Activated T-helper 1 cell treated with anti-CD3 and anti-CD28 coated beads, Interleukin-12 subunit alpha, Interleukin-12 subunit beta, Interleukin-2, Interleukin-4 antibody, amounts not matched to agents 30 ng/mL and 10 ng/mL and 1 ng/mL, durations not matched to agents 14 hours and 24 hours and 36 hours (primary cell): ENCODE measurements around the gene RPS6KL1. TPM values are rescaled to one million over a fixed set of nuclear protein-coding genes. Genes with fewer than 3 reads are reported as not detected.

Experiments
- DNase-seq: peaks from one replicate; pipeline ENCODE4 v3.0.0; 2021; ENCODE audit warnings: low spot score
- H3K27ac Mint-ChIP-seq: one replicate; pipeline ENCODE4 v1.8.0; 2021; ENCODE audit warnings: mild to moderate bottlenecking, mixed read lengths
- H3K27me3 Mint-ChIP-seq: one replicate; pipeline ENCODE4 v1.8.0; 2022; ENCODE audit warnings: mild to moderate bottlenecking, moderate library complexity, mixed read lengths; ENCODE audit not compliant: insufficient read depth
- H3K36me3 Mint-ChIP-seq: one replicate; pipeline ENCODE4 v1.8.0; 2021; ENCODE audit warnings: low read depth, mixed read lengths
- H3K4me1 Mint-ChIP-seq: one replicate; pipeline ENCODE4 v1.8.0; 2021; ENCODE audit warnings: low read depth, mixed read lengths
- H3K4me3 Mint-ChIP-seq: one replicate; pipeline ENCODE4 v1.8.0; 2021; ENCODE audit warnings: mild to moderate bottlenecking, moderate library complexity, mixed read lengths
- H3K9me3 Mint-ChIP-seq: one replicate; pipeline ENCODE4 v1.8.0; 2021; ENCODE audit warnings: mixed read lengths
- intact Hi-C: fragments of 100-400 bp; cut with micrococcal nuclease; formaldehyde crosslinking; loops from one replicate; pipeline ENCODE4 v1.15.1; 2024
- total RNA-seq: library from RNA; stranded (reverse); gene quantifications from 2 replicates; pipeline ENCODE4 v1.2.3, GENCODE V29; 2022

Gene RPS6KL1
- total RNA-seq, 1 donor from 2014 or later: 11.6 TPM

GRCh38 chr14:74921987-74922751 is 891 bp downstream of the RPS6KL1 start:
- Mint-ChIP-seq H3K4me1 (no peaks in the 10 kb centered on the region), H3K4me3 (peak overlapping the region; percentile 72), H3K36me3 (no peaks in the 10 kb centered on the region), H3K27ac (peak overlapping the region; percentile 31), H3K9me3 (no peaks in the 10 kb centered on the region), H3K27me3 (peaks cover 3% of the 10 kb centered on the region)
- intact Hi-C loops: loop anchor here (2.0 kb wide), 1 partner anchor 19 kb away; no protein-coding TSS in a partner anchor
- DNase-seq: no peak

- Mint-ChIP-seq H3K4me1 (no peaks in the 10 kb centered on the region), H3K27ac (no peak overlapping the region), H3K4me3 (no peak overlapping the region), H3K27me3 (no peaks in the 10 kb centered on the region), H3K36me3 (no peaks in the 10 kb centered on the region), H3K9me3 (no peaks in the 10 kb centered on the region)
- intact Hi-C loops: no loop called here
- no peak for DNase-seq
Observed at GRCh38 chr14:74921053-74921620, 1.9 kb downstream of the RPS6KL1 start.

- Mint-ChIP-seq H3K27ac (no peak overlapping the region), H3K9me3 (no peaks in the 10 kb centered on the region), H3K4me3 (no peak overlapping the region), H3K27me3 (no peaks in the 10 kb centered on the region), H3K36me3 (no peaks in the 10 kb centered on the region), H3K4me1 (no peaks in the 10 kb centered on the region)
- DNase-seq: no peak
- intact Hi-C loops: no loop called here
Observed at GRCh38 chr14:74920281-74920680, 2.8 kb downstream of the RPS6KL1 start.

- no peak for DNase-seq
- H3K27me3 Mint-ChIP-seq: no peaks in the 10 kb centered on the region
- H3K4me1 Mint-ChIP-seq: no peaks in the 10 kb centered on the region
- intact Hi-C loops: no loop called here
- H3K27ac Mint-ChIP-seq: no peak overlapping the region
- no peaks in the 10 kb centered on the region for H3K9me3 Mint-ChIP-seq
- H3K36me3 Mint-ChIP-seq: no peaks in the 10 kb centered on the region
- H3K4me3 Mint-ChIP-seq: no peak overlapping the region
Observed at GRCh38 chr14:74919421-74920165, 3.5 kb downstream of the RPS6KL1 start.

GRCh38 chr14:74918380-74918779 is 4.7 kb downstream of the RPS6KL1 start:
- H3K9me3 Mint-ChIP-seq: no peaks in the 10 kb centered on the region
- H3K4me3 Mint-ChIP-seq: no peak overlapping the region
- H3K27me3 Mint-ChIP-seq: no peaks in the 10 kb centered on the region
- no peak for DNase-seq
- no peak overlapping the region for H3K27ac Mint-ChIP-seq
- no peaks in the 10 kb centered on the region for H3K4me1 Mint-ChIP-seq
- intact Hi-C loops: no loop called here
- H3K36me3 Mint-ChIP-seq: no peaks in the 10 kb centered on the region

- no peaks in the 10 kb centered on the region for H3K4me1 Mint-ChIP-seq
- no peaks in the 10 kb centered on the region for H3K9me3 Mint-ChIP-seq
- intact Hi-C loops: no loop called here
- H3K36me3 Mint-ChIP-seq: no peaks in the 10 kb centered on the region
- no peak overlapping the region for H3K27ac Mint-ChIP-seq
- no peak overlapping the region for H3K4me3 Mint-ChIP-seq
- no peaks in the 10 kb centered on the region for H3K27me3 Mint-ChIP-seq
- DNase-seq: no peak
Observed at GRCh38 chr14:74917646-74918081, 5.4 kb downstream of the RPS6KL1 start.

GRCh38 chr14:74917178-74917543 is 5.9 kb downstream of the RPS6KL1 start:
- no peak overlapping the region for H3K4me3 Mint-ChIP-seq
- intact Hi-C loops: no loop called here
- H3K27ac Mint-ChIP-seq: no peak overlapping the region

GRCh38 chr14:74915826-74916225 is 7.2 kb downstream of the RPS6KL1 start:
- intact Hi-C loops: no loop called here
- DNase-seq: no peak
- no peaks in the 10 kb centered on the region for H3K4me1 Mint-ChIP-seq
- H3K4me3 Mint-ChIP-seq: no peak overlapping the region
- H3K9me3 Mint-ChIP-seq: no peaks in the 10 kb centered on the region
- no peak overlapping the region for H3K27ac Mint-ChIP-seq
- no peaks in the 10 kb centered on the region for H3K27me3 Mint-ChIP-seq
- H3K36me3 Mint-ChIP-seq: no peaks in the 10 kb centered on the region

More at GRCh38 chr14:74917178-74917543, 5.9 kb downstream of the RPS6KL1 start:
- no peak for DNase-seq
- Mint-ChIP-seq H3K36me3 (no peaks in the 10 kb centered on the region), H3K4me1 (no peaks in the 10 kb centered on the region), H3K9me3 (no peaks in the 10 kb centered on the region), H3K27me3 (no peaks in the 10 kb centered on the region)

- Mint-ChIP-seq H3K4me3 (no peak overlapping the region), H3K27ac (no peak overlapping the region), H3K27me3 (no peaks in the 10 kb centered on the region), H3K9me3 (no peaks in the 10 kb centered on the region), H3K36me3 (no peaks in the 10 kb centered on the region), H3K4me1 (no peaks in the 10 kb centered on the region)
- intact Hi-C loops: no loop called here
- DNase-seq: no peak
Observed at GRCh38 chr14:74915426-74915825, 7.6 kb downstream of the RPS6KL1 start.

GRCh38 chr14:74913986-74914573 is 9.0 kb downstream of the RPS6KL1 start:
- Mint-ChIP-seq H3K4me1 (no peaks in the 10 kb centered on the region), H3K27ac (no peak overlapping the region), H3K27me3 (no peaks in the 10 kb centered on the region), H3K36me3 (no peaks in the 10 kb centered on the region), H3K9me3 (no peaks in the 10 kb centered on the region), H3K4me3 (no peak overlapping the region)
- DNase-seq: no peak
- intact Hi-C loops: loop anchor here (1.0 kb wide), 1 partner anchor 174 kb away; no protein-coding TSS in a partner anchor

- intact Hi-C loops: no loop called here
- H3K27me3 Mint-ChIP-seq: no peaks in the 10 kb centered on the region
- no peaks in the 10 kb centered on the region for H3K9me3 Mint-ChIP-seq
- H3K4me1 Mint-ChIP-seq: no peaks in the 10 kb centered on the region
- no peak overlapping the region for H3K27ac Mint-ChIP-seq
- H3K4me3 Mint-ChIP-seq: no peak overlapping the region
- H3K36me3 Mint-ChIP-seq: no peaks in the 10 kb centered on the region
- DNase-seq: no peak
Observed at GRCh38 chr14:74913393-74913910, 9.6 kb downstream of the RPS6KL1 start.

- no peak overlapping the region for H3K27ac Mint-ChIP-seq
- H3K4me3 Mint-ChIP-seq: no peak overlapping the region
Observed at GRCh38 chr14:74912801-74913200, 10.3 kb downstream of the RPS6KL1 start.

More at GRCh38 chr14:74912801-74913200, 10.3 kb downstream of the RPS6KL1 start:
- H3K27me3 Mint-ChIP-seq: no peaks in the 10 kb centered on the region
- no peak for DNase-seq
- intact Hi-C loops: no loop called here
- no peaks in the 10 kb centered on the region for H3K4me1 Mint-ChIP-seq
- H3K36me3 Mint-ChIP-seq: no peaks in the 10 kb centered on the region
- no peaks in the 10 kb centered on the region for H3K9me3 Mint-ChIP-seq
